HG02943 (cell line): ENCODE data around the gene BUD31.
A peak's percentile ranks its signal among the peaks of the same experiment; 100 is the strongest.
"Not testable (repeated sequence)": the region's sequence is repeated elsewhere in the genome, so short reads cannot be mapped to it uniquely, and the experiment has no call there.

Source experiments
- ATAC-seq: cut with Tn5 transposase; IDR thresholded peaks from one replicate; pipeline ENCODE4 v1.9.1; 2021; ENCODE audit warnings: mild to moderate bottlenecking, low read depth, moderate library complexity; ENCODE audit not compliant: unreplicated experiment

Gene BUD31

DNA sequence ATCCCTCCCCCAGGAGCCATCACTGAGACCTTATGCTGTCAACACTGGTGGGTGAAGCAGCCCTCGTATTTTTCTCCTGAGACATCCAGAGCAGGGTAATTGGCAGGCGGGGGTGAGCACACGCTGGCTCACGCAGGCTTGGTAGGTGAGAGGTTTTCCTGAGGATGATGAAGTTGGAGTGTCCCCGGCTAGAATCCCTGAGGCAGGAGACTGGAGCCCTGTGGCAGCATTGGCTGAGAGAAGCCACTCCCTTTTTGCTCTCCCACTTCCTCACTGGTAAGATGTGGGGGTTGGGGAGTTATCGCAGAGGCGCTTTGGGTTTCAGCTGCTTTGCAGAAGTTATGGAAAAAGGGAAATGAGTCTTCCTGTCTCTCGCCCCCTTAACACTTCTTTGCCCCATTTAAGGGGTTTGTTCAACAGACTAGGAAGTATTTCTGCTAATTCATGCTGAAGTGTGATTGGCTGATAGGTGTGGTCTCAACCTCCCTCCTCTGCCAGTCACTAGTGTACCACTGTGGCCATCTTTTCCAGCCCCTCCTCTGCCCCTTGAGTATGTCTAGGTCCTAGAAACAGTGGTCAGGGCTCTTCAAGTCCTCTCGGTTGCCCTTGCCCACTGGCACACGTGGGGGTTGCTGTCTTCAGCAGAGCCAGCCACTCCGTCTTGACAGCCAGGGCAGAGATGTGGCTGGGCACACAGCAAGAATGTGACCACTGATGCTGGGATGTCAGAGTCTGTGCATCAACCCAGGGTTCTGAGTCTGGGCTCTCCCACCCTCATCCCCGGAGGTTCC, 28.5 kb upstream of the BUD31 start:
- peak; percentile 37 for ATAC-seq

- peak; percentile 79 for ATAC-seq
Observed at GRCh38 chr7:99380823-99381663, 27.7 kb upstream of the BUD31 start.

DNA sequence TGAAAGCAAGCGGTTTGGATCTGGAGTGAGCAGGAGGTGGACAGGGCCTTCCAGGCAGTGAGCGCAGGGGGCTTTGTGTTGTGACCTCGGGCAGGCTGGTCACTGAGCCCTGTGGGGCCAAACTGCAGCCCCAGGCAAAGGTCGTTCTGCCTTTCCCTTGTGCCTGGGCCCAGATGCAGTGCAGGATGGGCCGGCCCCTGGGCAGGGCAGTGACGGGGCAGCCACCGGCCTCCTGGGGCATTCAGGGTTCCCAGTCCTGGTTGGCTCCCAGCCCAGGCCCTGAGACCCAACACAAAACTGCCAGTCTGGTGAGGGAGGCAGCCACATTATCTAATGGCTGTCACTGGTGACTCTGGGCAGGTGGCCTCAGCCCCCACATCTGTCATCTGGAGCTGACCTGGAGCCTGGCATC, 27.1 kb upstream of the BUD31 start:
- no peak for ATAC-seq

DNA sequence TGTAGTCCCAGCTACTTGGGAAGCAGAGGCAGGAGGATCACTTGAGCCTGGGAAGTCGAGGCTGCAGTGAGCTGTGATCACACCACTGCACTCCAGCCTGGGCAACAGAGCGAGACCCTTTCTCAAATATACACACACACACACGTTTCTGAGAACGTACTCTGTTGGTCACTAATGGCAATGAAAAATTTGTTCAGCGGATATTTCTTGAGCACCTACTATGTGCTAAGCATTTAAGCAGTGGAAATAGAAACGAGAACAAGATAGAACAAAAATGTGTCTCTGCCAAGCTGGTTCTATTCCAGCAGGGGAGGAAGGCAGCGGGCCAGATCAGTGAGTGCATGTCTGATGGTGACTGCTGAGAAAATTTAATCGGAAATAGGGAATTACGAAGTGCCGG, 25.6 kb upstream of the BUD31 start:
- no peak for ATAC-seq

- ATAC-seq = no peak
Observed at GRCh38 chr7:99383791-99384370, 24.9 kb upstream of the BUD31 start.

DNA sequence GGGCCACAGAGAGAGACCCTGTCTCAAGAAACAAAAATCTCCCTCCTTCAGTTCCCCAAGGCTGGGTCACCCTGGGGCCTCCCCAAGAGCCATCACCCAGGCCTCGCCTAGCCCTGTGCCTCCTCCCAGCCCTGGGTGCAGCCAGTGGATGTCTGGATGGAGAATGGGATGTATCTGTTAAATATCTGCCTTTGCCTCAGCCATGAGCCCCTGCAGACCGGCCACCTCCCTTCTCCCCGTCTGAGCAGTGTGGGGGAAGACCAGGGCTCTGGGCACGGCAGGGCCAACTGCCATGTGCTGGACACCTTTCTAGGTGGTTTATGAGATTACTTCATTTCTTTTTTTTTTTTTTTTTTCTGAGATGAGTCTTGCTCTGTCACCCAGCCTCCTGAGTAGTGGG, 24.2 kb upstream of the BUD31 start:
- ATAC-seq = no peak

DNA sequence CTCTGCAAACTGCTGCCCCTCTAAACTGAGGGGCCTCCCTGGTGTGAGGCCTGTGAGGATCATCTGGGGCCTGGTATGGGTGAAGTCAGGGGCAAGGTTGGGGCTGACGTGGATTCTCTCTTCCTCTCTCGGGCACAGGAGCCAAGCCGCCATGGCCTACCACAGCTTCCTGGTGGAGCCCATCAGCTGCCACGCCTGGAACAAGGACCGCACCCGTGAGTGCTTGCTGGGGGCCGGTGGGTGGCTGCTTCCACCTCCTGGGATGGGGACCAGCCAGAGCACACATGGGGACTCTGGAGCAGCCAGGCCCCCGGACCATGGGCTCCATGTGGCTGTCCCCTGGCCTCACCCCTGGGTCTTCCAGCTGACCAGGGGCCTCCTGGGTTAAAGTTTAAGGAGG, 23.2 kb upstream of the BUD31 start:
- ATAC-seq = no peak

- no peak for ATAC-seq
Observed at GRCh38 chr7:99386584-99387238, 22.1 kb upstream of the BUD31 start.

DNA sequence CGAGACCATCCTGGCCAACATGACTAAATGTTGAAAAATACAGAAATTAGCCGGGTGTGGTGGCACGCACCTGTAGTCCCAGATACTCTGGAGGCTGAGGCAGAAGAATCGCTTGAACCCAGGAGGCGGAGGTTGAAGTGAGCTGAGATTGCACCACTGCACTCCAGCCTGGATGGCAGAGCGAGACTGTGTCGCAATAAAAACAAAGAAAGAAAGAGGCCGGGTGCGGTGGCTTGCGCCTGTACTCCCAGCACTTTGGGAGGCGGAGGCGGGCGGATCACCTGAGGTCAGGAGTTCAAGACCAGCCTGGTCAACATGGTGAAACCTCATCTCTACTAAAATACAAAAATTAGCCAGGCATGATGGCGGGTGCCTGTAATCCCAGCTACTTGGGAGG, 21.5 kb upstream of the BUD31 start:
- ATAC-seq = not testable (repeated sequence)

GRCh38 chr7:99387912-99388311, 20.9 kb upstream of the BUD31 start:
- no peak for ATAC-seq

- ATAC-seq = no peak
Observed at GRCh38 chr7:99389772-99390171, 19.0 kb upstream of the BUD31 start.

DNA sequence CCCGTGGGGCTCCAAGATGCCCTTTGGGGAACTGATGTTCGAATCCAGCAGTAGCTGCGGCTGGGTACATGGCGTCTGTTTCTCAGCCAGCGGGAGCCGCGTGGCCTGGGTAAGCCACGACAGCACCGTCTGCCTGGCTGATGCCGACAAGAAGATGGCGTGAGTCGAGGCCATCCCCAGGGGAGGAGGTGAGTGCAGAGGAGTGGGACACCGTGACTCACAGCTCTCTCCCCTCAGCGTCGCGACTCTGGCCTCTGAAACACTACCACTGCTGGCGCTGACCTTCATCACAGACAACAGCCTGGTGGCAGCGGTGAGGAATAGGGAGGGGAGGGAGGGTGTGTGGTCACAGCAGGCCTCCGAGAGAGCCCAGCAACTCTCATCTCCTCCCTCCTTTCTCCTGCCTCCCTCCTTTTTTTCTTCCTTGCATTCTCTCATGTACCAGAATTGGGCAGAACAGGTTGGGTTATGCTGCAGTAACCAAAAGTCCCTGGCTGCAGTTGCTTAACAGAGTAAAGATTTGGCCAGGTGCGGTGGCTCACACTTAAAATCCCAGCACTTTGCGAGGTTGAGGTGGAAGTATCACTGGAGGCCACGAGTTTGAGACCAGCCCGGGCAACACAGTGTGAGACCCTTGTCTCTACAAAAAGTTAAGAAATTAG, 17.7 kb upstream of the BUD31 start:
- no peak for ATAC-seq

- no peak for ATAC-seq
Observed at GRCh38 chr7:99392046-99392445, 16.7 kb upstream of the BUD31 start.

GRCh38 chr7:99392659-99393354, 16.0 kb upstream of the BUD31 start:
- ATAC-seq = no peak

- no peak for ATAC-seq
Observed at GRCh38 chr7:99393355-99394187, 15.2 kb upstream of the BUD31 start.

DNA sequence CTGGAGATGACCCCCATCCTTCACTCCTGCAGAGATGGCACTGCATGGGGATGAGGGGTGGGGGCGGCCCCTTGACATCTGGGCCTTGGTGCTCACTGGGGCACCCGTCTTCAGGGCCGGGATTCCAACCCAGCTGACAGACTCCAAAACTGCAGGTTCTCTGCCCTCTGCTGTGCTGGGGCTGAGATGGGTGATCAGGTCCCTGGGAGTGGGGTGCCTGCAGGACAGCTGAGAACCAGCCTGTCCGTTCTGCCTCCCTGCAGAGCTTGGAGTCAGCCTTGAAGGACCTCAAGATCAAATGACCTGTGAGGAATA, 14.6 kb upstream of the BUD31 start:
- no peak for ATAC-seq

DNA sequence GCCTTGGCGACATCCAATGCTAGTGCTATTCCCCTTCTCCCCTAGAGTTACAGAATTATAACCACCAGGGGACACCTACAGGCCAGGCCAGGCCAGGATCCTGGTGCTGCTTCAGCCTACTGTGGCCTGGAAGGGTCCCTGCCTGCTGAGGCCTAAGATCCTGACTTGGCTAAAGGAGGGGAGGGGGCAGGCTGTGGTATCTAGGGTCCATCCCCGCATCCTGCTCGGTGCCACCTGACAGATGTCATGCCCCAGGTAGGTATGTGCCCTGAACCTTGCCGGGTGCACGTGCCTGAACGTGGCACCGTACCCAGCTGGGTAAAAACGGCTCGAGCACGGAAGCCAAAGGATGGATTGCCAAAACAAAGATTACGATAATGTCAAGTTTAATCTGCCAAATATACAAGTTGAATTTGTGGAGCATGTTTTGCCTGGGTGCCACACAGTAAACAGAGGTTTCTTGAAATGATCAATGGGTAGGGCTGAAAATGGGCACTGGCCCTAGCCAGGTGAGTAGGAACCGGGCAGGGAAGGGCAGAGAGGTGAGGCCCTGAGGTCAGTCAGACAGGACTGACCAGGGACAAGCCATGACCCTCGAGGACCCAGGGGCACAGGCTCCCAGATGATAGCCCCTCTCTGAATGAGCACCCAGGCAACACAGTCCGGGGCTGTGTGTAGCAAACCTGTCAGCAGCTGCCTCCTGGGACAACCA, 13.0 kb upstream of the BUD31 start:
- ATAC-seq = no peak
